DND-41 (cell line): Measurements from ENCODE around the gene ACBD4.

ENCODE experiments used
- ATAC-seq: fragments of 200-7000 bp; cut with Tn5 transposase; 3 replicates; pipeline ENCODE4 v1.9.1; 2021; ENCODE audit warnings: low read depth; ENCODE audit not compliant: insufficient read depth
- DNase-seq: peaks from one replicate; pipeline ENCODE4 v3.0.0-alpha.2; 2020
- H2AFZ ChIP-seq: 2 replicates; pipeline ENCODE4 v1.6.0; 2012; ENCODE audit warnings: low read depth, low read length
- H3K27ac ChIP-seq: 2 replicates; pipeline ENCODE4 v1.5.1; 2012; ENCODE audit warnings: low read length, inconsistent platforms
- H3K27me3 ChIP-seq: fragments of 200-600 bp; sonication (generic); 2 replicates; pipeline ENCODE4 v1.6.0; 2012; ENCODE audit warnings: low read length, mild to moderate bottlenecking, inconsistent platforms; ENCODE audit not compliant: insufficient read depth, poor library complexity
- H3K36me3 ChIP-seq: 2 replicates; pipeline ENCODE4 v1.5.1; 2012; ENCODE audit warnings: low read length, inconsistent platforms; ENCODE audit not compliant: insufficient read depth
- H3K4me1 ChIP-seq: 2 replicates; pipeline ENCODE4 v1.5.1; 2012; ENCODE audit warnings: mild to moderate bottlenecking, low read length; ENCODE audit not compliant: insufficient read depth
- H3K4me2 ChIP-seq: 2 replicates; pipeline ENCODE4 v1.6.0; 2012; ENCODE audit warnings: mild to moderate bottlenecking, moderate library complexity, low read length, inconsistent platforms; ENCODE audit not compliant: insufficient read depth
- H3K4me3 ChIP-seq, 2 experiments: fragments of 200-600 bp in 1 of 2; shearing (Covaris generic) in 1 of 2; 2 replicates each; pipeline ENCODE4 v1.5.1; 2012 to 2016; ENCODE audit warnings: inconsistent platforms in 2 of 2, low read length in 2 of 2, mild to moderate bottlenecking in 2 of 2, low read depth in 1 of 2, moderate library complexity in 1 of 2
- H3K79me2 ChIP-seq: 2 replicates; pipeline ENCODE4 v1.6.0; 2012; ENCODE audit warnings: low read length, inconsistent platforms; ENCODE audit not compliant: insufficient read depth
- H3K9ac ChIP-seq: 2 replicates; pipeline ENCODE4 v1.6.0; 2012; ENCODE audit warnings: low read depth, mild to moderate bottlenecking, inconsistent platforms, low read length, moderate library complexity
- H3K9me3 ChIP-seq: 2 replicates; pipeline ENCODE4 v1.5.1; 2012; ENCODE audit warnings: low read length, moderate library complexity, mild to moderate bottlenecking, inconsistent platforms; ENCODE audit not compliant: insufficient read depth, severe bottlenecking
- H4K20me1 ChIP-seq: 2 replicates; pipeline ENCODE4 v1.6.0; 2012; ENCODE audit warnings: low read length; ENCODE audit not compliant: insufficient read depth
- CTCF ChIP-seq: IDR thresholded peaks from 2 replicates; pipeline ENCODE4 v1.5.1; 2012; ENCODE audit warnings: borderline replicate concordance, low read length, moderate library complexity, mild to moderate bottlenecking; ENCODE audit not compliant: poor library complexity, severe bottlenecking; ENCODE audit errors: extremely low read depth
- EZH2 ChIP-seq: IDR thresholded peaks from 3 replicates; pipeline ENCODE4 v1.6.1; 2012; ENCODE audit warnings: borderline replicate concordance, low read depth, mild to moderate bottlenecking, moderate library complexity, low read length, inconsistent platforms; ENCODE audit not compliant: severe bottlenecking

The ACBD4 gene

GRCh38 chr17:45146166-45146565, 10.7 kb downstream of the ACBD4 start:
- H3K4me2 ChIP-seq: peak overlapping the region; percentile 94
- no peaks in the 10 kb centered on the region for H3K9me3 ChIP-seq
- no peaks in the 10 kb centered on the region; the same call in 1 of the 2 replicates for H3K36me3 ChIP-seq
- no peak for TF ChIP-seq EZH2
- no peak for TF ChIP-seq CTCF
- no peak overlapping the region for H2AFZ ChIP-seq
- no peaks in the 10 kb centered on the region for H3K27me3 ChIP-seq
- H3K4me1 ChIP-seq: peaks cover 30% of the 10 kb centered on the region
- peak overlapping the region; percentile 99 for H3K27ac ChIP-seq
- ATAC-seq: no peak
- peak overlapping the region; percentile 96 for H3K9ac ChIP-seq
- H3K79me2 ChIP-seq: peaks cover 39% of the 10 kb centered on the region
- DNase-seq: no peak
- H4K20me1 ChIP-seq: peaks cover 15% of the 10 kb centered on the region; the same call in 1 of the 2 replicates
- H3K4me3 ChIP-seq: peak overlapping the region in 1 of 2 experiments; percentile 83; a peak in 3 of 4 replicates

- H3K27me3 ChIP-seq: no peaks in the 10 kb centered on the region
- H3K9ac ChIP-seq: peak overlapping the region; percentile 96
- H2AFZ ChIP-seq: peak overlapping the region; percentile 91; the same call in 1 of the 2 replicates
- peaks cover 43% of the 10 kb centered on the region for H3K79me2 ChIP-seq
- H3K27ac ChIP-seq: peak overlapping the region; percentile 99
- no peak for ATAC-seq
- H3K9me3 ChIP-seq: no peaks in the 10 kb centered on the region
- peaks cover 33% of the 10 kb centered on the region for H3K4me1 ChIP-seq
- peak overlapping the region; percentile 94 for H3K4me2 ChIP-seq
- DNase-seq: no peak
- TF ChIP-seq CTCF (no peak), EZH2 (no peak)
- H3K4me3 ChIP-seq: peak overlapping the region; percentile 82 to 83; a peak in 3 of 4 replicates
- no peaks in the 10 kb centered on the region; the same call in 1 of the 2 replicates for H3K36me3 ChIP-seq
- peaks cover 19% of the 10 kb centered on the region; the same call in 1 of the 2 replicates for H4K20me1 ChIP-seq
Observed at GRCh38 chr17:45146592-45146889, 11.1 kb downstream of the ACBD4 start.

- H3K9ac ChIP-seq: peak overlapping the region; percentile 96
- peaks cover 22% of the 10 kb centered on the region; the same call in 1 of the 2 replicates for H4K20me1 ChIP-seq
- peak overlapping the region; percentile 82 to 83; a peak in 3 of 4 replicates for H3K4me3 ChIP-seq
- no peak for TF ChIP-seq CTCF
- TF ChIP-seq EZH2: no peak
- peak overlapping the region; percentile 99 for H3K27ac ChIP-seq
- peak; percentile 84 for DNase-seq
- H2AFZ ChIP-seq: peak overlapping the region; percentile 91
- no peaks in the 10 kb centered on the region for H3K27me3 ChIP-seq
- H3K79me2 ChIP-seq: peaks cover 47% of the 10 kb centered on the region
- no peaks in the 10 kb centered on the region for H3K9me3 ChIP-seq
- peaks cover 38% of the 10 kb centered on the region for H3K4me1 ChIP-seq
- no peaks in the 10 kb centered on the region; the same call in 1 of the 2 replicates for H3K36me3 ChIP-seq
- H3K4me2 ChIP-seq: peak overlapping the region; percentile 94
- ATAC-seq: peak; percentile 22
Observed at GRCh38 chr17:45146890-45147580, 11.5 kb downstream of the ACBD4 start.
